Measurements from ENCODE around the gene KRT71. TPM values are rescaled to one million over a fixed set of nuclear protein-coding genes. Genes with fewer than 3 reads are reported as not detected.

The KRT71 gene
- total RNA-seq, 2 experiments from 2014 or later, result not detected

- H3K4me2 ChIP-seq (ENCODE audit: low read length), result no peak within 1 kb of the TSS
- BruUV-seq (replicated peaks), result no TSS peak
- CTCF ChIA-PET (ENCODE audit: unreplicated experiment), result no interaction called here
Measured at GRCh38 chr12:52519826-52520662, 32.9 kb downstream of the KRT71 start, which contains the start of gene KRT5. TSS of gene KRT5 (minus strand) at chr12:52520394. CDS start at chr12:52520296, 98 bp downstream.

GRCh38 chr12:52519387-52519703 is 33.6 kb downstream of the KRT71 start:
- H3K9me2 ChIP-seq (ENCODE audit: insufficient read depth, low read length), result no peaks in the 10 kb centered on the region
- no peak overlapping the region for H2AFZ ChIP-seq (ENCODE audit: low read length)
- H3K27ac ChIP-seq (ENCODE audit: low read depth, low read length, poor library complexity, severe bottlenecking), result no peak overlapping the region
- intact Hi-C loops (cut with micrococcal nuclease; ENCODE audit: unreplicated experiment), result no loop called here
- POLR2A ChIA-PET, result no interaction called here
- no peaks in the 10 kb centered on the region for H3K79me2 ChIP-seq (ENCODE audit: insufficient read depth, low read depth, low read length)
- no peak for DNase-seq (ENCODE audit: low spot score)
- TF ChIP-seq CTCF (conservative IDR thresholded peaks at IDR 0.05; ENCODE audit: low read length), result no peak
- no peak for TF ChIP-seq EZH2phosphoT487 (IDR thresholded peaks at IDR 0.05; ENCODE audit: borderline replicate concordance, low read depth, low read length)
- H3K4me2 ChIP-seq (ENCODE audit: low read length), result no peak overlapping the region
- H3K36me3 ChIP-seq (ENCODE audit: insufficient read depth, low read length), result no peaks in the 10 kb centered on the region
- no TSS peak for BruUV-seq (replicated peaks)
- H3K9me3 ChIP-seq (ENCODE audit: low read length), result no peaks in the 10 kb centered on the region
- no peaks in the 10 kb centered on the region for H3K4me1 ChIP-seq (ENCODE audit: insufficient read depth, low read length, poor library complexity, severe bottlenecking)
- CTCF ChIA-PET (ENCODE audit: unreplicated experiment), result no interaction called here
- H3K4me3 ChIP-seq (ENCODE audit: low read depth, low read length, poor library complexity, severe bottlenecking), result no peak overlapping the region
- no peaks in the 10 kb centered on the region for H4K20me1 ChIP-seq (ENCODE audit: insufficient read depth, low read length)

More at GRCh38 chr12:52519826-52520662, 32.9 kb downstream of the KRT71 start, which contains the start of gene KRT5:
- Histone ChIP-seq H3K36me3 (ENCODE audit: insufficient read depth, low read length) (no peaks in the 10 kb centered on the region), H3K9me2 (ENCODE audit: insufficient read depth, low read length) (no peaks in the 10 kb centered on the region), H3K27ac (ENCODE audit: low read depth, low read length, poor library complexity, severe bottlenecking) (no peak within 1 kb of the TSS), H3K79me2 (ENCODE audit: insufficient read depth, low read depth, low read length) (no peaks in the 10 kb centered on the region), H3K9me3 (ENCODE audit: low read length) (no peaks in the 10 kb centered on the region), H3K4me3 (ENCODE audit: low read depth, low read length, poor library complexity, severe bottlenecking) (no peak within 1 kb of the TSS), H4K20me1 (ENCODE audit: insufficient read depth, low read length) (no peaks in the 10 kb centered on the region), H2AFZ (ENCODE audit: low read length) (no peak within 1 kb of the TSS), H3K4me1 (ENCODE audit: insufficient read depth, low read length, poor library complexity, severe bottlenecking) (no peaks in the 10 kb centered on the region)
- POLR2A ChIA-PET, result no interaction called here
- TF ChIP-seq EZH2phosphoT487 (IDR thresholded peaks at IDR 0.05; ENCODE audit: borderline replicate concordance, low read depth, low read length), result no peak
- TF ChIP-seq CTCF (conservative IDR thresholded peaks at IDR 0.05; ENCODE audit: low read length), result no peak
- no peak for DNase-seq (ENCODE audit: low spot score)
- intact Hi-C loops (cut with micrococcal nuclease; ENCODE audit: unreplicated experiment), result no loop called here
